Prostate gland (tissue), 2 donors: Measurements from ENCODE around the gene ZNF827. TPM values are rescaled to one million over a fixed set of nuclear protein-coding genes. Genes with fewer than 3 reads are reported as not detected.

Source experiments
- DNase-seq: peaks from one replicate; pipeline ENCODE4 v3.0.0-alpha.2; 2019; ENCODE audit warnings: low spot score
- H3K27ac ChIP-seq, 2 donors: fragments of 200-600 bp; sonication (generic); 2 replicates each; pipeline ENCODE4 v1.5.1; 2017 to 2019
- H3K27me3 ChIP-seq: fragments of 200-600 bp; sonication (generic); replicated peaks from 2 replicates; pipeline ENCODE4 v1.5.1; 2019; ENCODE audit not compliant: insufficient read depth
- H3K36me3 ChIP-seq, 2 donors: fragments of 200-600 bp; sonication (generic); 1 replicate in 1 of 2; 2 replicates in 1 of 2; pipeline versions ENCODE4 v1.5.1 to v1.8.1; 2017 to 2019
- H3K4me1 ChIP-seq: fragments of 200-600 bp; sonication (generic); replicated peaks from 2 replicates; pipeline ENCODE4 v1.5.1; 2019
- H3K4me3 ChIP-seq, 2 donors: fragments of 200-600 bp; sonication (generic); 2 replicates each; pipeline ENCODE4 v1.5.1; 2017 to 2019
- H3K9me3 ChIP-seq: fragments of 200-600 bp; sonication (generic); 2 replicates; pipeline ENCODE4 v1.5.1; 2017
- POLR2A ChIP-seq: fragments of 450-650 bp; IDR thresholded peaks from one replicate; pipeline ENCODE4 v1.6.1; 2016; ENCODE audit warnings: antibody characterized with exemption, mild to moderate bottlenecking
- POLR2AphosphoS5 ChIP-seq: sonication (generic); formaldehyde crosslinking; IDR thresholded peaks from one replicate; pipeline ENCODE4 v1.6.1; 2017; ENCODE audit warnings: antibody characterized with exemption
- WGBS: methylation state at CpG from one replicate; pipeline ENCODE4 v1.1.5; 2018; 5-methylcytosine and 5-hydroxymethylcytosine counted together
- intact Hi-C: fragments of 100-400 bp; cut with DNase I; formaldehyde crosslinking; loops from one replicate; pipeline ENCODE4 v1.14.2; 2022
- total RNA-seq, 2 donors: library from RNA; depleted of rRNA; stranded (reverse); fragments of >200 nt; gene quantifications; one replicate each; pipeline ENCODE4 v1.1.0, GENCODE V29; 2016
- TF ChIP-seq, protein P1 (sequence below), 4 experiments: fragments of 200-600 bp in 2 of 4; fragments of 450-650 bp in 2 of 4; sonication (generic) in 2 of 4; IDR thresholded peaks; 1 replicate in 3 of 4; 2 replicates in 1 of 4; pipeline ENCODE4 v1.5.1; 2016 to 2019; ENCODE audit warnings: antibody characterized with exemption in 4 of 4, mild to moderate bottlenecking in 2 of 4, moderate library complexity in 2 of 4

The ZNF827 gene
- total RNA-seq, 2 donors from 2014 or later, result 221 to 286 TPM

DNA sequence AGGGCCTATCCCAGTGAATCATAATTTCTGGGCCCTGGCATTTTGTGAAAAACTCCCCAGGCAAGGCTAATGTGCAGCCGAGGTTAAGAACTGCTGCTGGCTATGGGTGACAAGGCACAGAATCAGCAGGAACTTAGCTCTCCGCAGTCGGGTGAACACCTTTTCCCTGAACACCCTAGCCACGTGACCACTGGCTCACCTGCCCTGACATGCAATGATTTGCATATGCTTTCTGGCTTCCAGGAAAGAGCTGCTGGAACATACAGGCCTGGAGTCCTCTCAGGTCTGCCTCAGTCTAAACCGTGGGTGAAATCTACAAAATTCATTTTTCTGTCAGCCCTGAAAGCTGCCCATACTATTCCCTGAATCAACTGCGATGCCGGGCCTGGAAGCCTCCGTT lies 56.6 kb downstream of the ZNF827 start:
- peak; percentile 72 for TF ChIP-seq POLR2AphosphoS5
- TF ChIP-seq, protein P1, sequence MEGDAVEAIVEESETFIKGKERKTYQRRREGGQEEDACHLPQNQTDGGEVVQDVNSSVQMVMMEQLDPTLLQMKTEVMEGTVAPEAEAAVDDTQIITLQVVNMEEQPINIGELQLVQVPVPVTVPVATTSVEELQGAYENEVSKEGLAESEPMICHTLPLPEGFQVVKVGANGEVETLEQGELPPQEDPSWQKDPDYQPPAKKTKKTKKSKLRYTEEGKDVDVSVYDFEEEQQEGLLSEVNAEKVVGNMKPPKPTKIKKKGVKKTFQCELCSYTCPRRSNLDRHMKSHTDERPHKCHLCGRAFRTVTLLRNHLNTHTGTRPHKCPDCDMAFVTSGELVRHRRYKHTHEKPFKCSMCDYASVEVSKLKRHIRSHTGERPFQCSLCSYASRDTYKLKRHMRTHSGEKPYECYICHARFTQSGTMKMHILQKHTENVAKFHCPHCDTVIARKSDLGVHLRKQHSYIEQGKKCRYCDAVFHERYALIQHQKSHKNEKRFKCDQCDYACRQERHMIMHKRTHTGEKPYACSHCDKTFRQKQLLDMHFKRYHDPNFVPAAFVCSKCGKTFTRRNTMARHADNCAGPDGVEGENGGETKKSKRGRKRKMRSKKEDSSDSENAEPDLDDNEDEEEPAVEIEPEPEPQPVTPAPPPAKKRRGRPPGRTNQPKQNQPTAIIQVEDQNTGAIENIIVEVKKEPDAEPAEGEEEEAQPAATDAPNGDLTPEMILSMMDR (IDR thresholded peaks at IDR 0.05), result no peak
- Histone ChIP-seq H3K4me1 (peaks cover 18% of the 10 kb centered on the region), H3K27ac (peak overlapping the region in 1 of 2 donors; percentile 12), H3K4me3 (no peak overlapping the region), H3K9me3 (no peaks in the 10 kb centered on the region), H3K36me3 (no peaks in the 10 kb centered on the region), H3K27me3 (no peaks in the 10 kb centered on the region)
- 52% methylated on average over 8 of the region's 8 CpGs for WGBS
- intact Hi-C loops, result no loop called here
- peak; percentile 76 for DNase-seq

- WGBS, result 88% methylated on average over 4 of the region's 4 CpGs
- peak overlapping the region in 1 of 2 donors; percentile 12 for H3K27ac ChIP-seq
- H3K27me3 ChIP-seq, result no peaks in the 10 kb centered on the region
- H3K4me3 ChIP-seq, result no peak overlapping the region
- TF ChIP-seq POLR2AphosphoS5 (no peak), POLR2A (no peak)
- TF ChIP-seq, protein P1 (IDR thresholded peaks at IDR 0.05), result no peak
- peaks cover 16% of the 10 kb centered on the region for H3K4me1 ChIP-seq
- H3K36me3 ChIP-seq, result no peaks in the 10 kb centered on the region
- no peaks in the 10 kb centered on the region for H3K9me3 ChIP-seq
- no peak for DNase-seq
- intact Hi-C loops, result no loop called here
Measured at GRCh38 chr4:145881576-145881975, 57.0 kb downstream of the ZNF827 start.

DNA sequence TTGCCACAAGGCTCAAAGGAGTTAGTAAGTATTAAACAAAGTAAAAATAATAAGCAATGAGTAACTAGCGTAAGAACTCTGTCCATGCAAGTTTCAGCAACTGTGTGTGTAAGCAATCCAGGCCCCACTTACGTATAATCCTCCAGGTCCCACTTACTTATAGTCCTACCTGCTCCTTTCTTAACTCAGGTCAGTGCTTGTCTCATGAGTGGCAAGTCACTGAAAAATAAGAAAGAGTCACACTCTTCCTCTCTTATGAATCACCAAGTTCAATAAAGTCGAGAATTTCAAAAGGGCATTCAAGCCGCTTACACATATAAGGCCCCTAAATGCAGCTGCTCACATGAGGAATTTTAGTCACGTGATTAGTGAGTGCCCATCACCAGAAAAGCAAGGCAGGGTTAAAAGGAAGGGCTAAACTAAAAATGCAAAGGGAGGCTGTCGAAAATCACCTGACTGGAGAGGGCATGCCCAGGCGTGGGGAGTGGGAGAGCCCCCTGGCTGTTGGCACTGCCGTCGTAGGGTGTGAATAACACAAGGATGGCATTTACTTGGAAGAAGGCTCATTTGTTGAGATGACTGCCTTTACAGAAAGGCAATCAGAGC lies 58.2 kb downstream of the ZNF827 start:
- Histone ChIP-seq H3K36me3 (no peaks in the 10 kb centered on the region), H3K4me3 (no peak overlapping the region), H3K9me3 (no peaks in the 10 kb centered on the region), H3K4me1 (peaks cover 16% of the 10 kb centered on the region), H3K27ac (no peak overlapping the region), H3K27me3 (no peaks in the 10 kb centered on the region)
- no peak for DNase-seq
- 76% methylated on average over 9 of the region's 9 CpGs for WGBS
- intact Hi-C loops, result no loop called here
- TF ChIP-seq POLR2AphosphoS5 (no peak), POLR2A (no peak)
- TF ChIP-seq, protein P1 (IDR thresholded peaks at IDR 0.05), result no peak

DNA sequence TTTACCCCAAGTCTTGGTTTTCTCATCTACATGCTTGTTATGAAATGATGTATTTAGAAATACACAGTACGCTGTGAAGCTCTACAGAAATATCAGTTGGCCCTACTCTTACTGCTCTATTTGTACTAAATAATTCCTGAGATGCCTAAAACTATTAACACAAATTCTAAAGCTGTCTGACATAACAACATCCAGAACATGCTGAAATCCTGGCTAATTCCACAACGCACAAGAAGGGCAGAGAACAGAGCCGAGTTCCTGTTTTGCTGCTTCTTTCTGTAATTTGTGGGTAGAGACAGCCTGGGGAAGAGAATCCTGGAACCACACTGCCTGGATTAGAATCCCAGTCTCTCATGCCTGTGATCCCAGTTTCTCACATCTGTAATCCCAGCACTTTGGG lies 59.0 kb downstream of the ZNF827 start:
- 43% methylated on average over 3 of the region's 3 CpGs for WGBS
- Histone ChIP-seq H3K27me3 (no peaks in the 10 kb centered on the region), H3K36me3 (no peaks in the 10 kb centered on the region), H3K4me1 (peaks cover 16% of the 10 kb centered on the region), H3K4me3 (no peak overlapping the region), H3K27ac (peak overlapping the region in 1 of 2 donors; percentile 25), H3K9me3 (no peaks in the 10 kb centered on the region)
- TF ChIP-seq POLR2AphosphoS5 (no peak), POLR2A (no peak)
- TF ChIP-seq, protein P1 (IDR thresholded peaks at IDR 0.05), result no peak
- DNase-seq, result no peak
- intact Hi-C loops, result no loop called here
